Heart left ventricle (tissue), 13 donors: ENCODE measurements around the gene C16orf89.
"Not testable (repeated sequence)": the region's sequence is repeated elsewhere in the genome, so short reads cannot be mapped to it uniquely, and the experiment has no call there.

Source experiments
- POLR2A ChIP-seq, 2 donors: fragments of 450-650 bp; IDR thresholded peaks; one replicate each; pipeline ENCODE4 v1.6.1; 2017; ENCODE audit warnings: antibody characterized with exemption in 2 of 2, mild to moderate bottlenecking in 2 of 2, moderate library complexity in 2 of 2
- TF ChIP-seq, protein P1 (sequence below), 12 donors: fragments of 200-600 bp; sonication (generic) in 4 of 12; IDR thresholded peaks; one replicate each; pipeline versions ENCODE4 v1.5.0 to v1.8.0; 2018 to 2022; ENCODE audit warnings: antibody characterized with exemption in 12 of 12, mild to moderate bottlenecking in 5 of 12
- donor health status: ischemic (EF 13 %, LVEDD 7.1; RV severe dilation, severe dysfunction).
- donor health status: DM: no; HTN: yes; CAD: no.
- donor health status: DM: no; HTN: no; CAD: no.
- donor health status: ischemic (EF 25% LVEDD 6.9; RV normal size, moderate dysfunction).
- donor health status: ischemic (EF 25% LVEDD 5.7; RV mildly dilated, moderate dysfunction).
- donor health status: ischemic (EF 35%, LVEDD 5.7; RV mildly dilated, moderate dysfunction).
- donor health status: nonischemic (EF 11% LVEDD 7.7; RV severe dilation, severe dysfunction).
- donor health status: DM: yes; HTN: yes; CAD: no.
- donor health status: PGD.
- donor health status: ischemic (EF 29% LVEDD 5.4; RV normal size, mild dysfunction).
- donor health status: nonischemic (EF 23%, LVEDD 6.1; RV moderate dilation, normal function).

DNA sequence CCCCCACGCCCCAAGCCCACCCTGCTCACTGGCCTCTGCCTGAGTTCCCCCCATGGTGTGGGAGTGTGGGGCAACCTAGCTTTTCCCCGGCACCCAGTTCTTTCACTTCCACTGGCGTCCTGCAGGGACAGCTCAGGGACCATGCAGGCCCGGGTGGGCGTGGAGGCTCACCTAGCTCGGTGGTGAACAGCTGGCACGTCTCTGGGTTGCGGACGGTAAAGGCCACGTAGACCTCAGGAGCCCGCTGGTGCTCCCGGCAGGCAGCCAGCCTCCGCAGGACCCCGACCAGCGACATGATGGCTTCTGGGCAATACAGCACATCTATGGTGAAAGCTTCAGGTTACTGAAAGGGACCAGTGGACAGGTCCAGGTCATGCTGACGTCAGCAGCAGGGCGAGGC, 23.2 kb upstream of the C16orf89 start:
- TF ChIP-seq, protein P1, sequence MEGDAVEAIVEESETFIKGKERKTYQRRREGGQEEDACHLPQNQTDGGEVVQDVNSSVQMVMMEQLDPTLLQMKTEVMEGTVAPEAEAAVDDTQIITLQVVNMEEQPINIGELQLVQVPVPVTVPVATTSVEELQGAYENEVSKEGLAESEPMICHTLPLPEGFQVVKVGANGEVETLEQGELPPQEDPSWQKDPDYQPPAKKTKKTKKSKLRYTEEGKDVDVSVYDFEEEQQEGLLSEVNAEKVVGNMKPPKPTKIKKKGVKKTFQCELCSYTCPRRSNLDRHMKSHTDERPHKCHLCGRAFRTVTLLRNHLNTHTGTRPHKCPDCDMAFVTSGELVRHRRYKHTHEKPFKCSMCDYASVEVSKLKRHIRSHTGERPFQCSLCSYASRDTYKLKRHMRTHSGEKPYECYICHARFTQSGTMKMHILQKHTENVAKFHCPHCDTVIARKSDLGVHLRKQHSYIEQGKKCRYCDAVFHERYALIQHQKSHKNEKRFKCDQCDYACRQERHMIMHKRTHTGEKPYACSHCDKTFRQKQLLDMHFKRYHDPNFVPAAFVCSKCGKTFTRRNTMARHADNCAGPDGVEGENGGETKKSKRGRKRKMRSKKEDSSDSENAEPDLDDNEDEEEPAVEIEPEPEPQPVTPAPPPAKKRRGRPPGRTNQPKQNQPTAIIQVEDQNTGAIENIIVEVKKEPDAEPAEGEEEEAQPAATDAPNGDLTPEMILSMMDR (IDR thresholded peaks at IDR 0.05), result not testable (repeated sequence)
- not testable (repeated sequence) for TF ChIP-seq POLR2A (IDR thresholded peaks at IDR 0.05)
